GM04504 (cell line): Measurements from ENCODE around the gene LGALS4.
"Not testable (repeated sequence)": the region's sequence is repeated elsewhere in the genome, so short reads cannot be mapped to it uniquely, and the experiment has no call there.

ENCODE experiments used
- DNase-seq: peaks from one replicate; pipeline ENCODE4 v3.0.0-alpha.2; 2012; ENCODE audit warnings: low read depth

Gene LGALS4

GRCh38 chr19:38821230-38821825, 8.6 kb upstream of the LGALS4 start:
- not testable (repeated sequence) for DNase-seq

DNA sequence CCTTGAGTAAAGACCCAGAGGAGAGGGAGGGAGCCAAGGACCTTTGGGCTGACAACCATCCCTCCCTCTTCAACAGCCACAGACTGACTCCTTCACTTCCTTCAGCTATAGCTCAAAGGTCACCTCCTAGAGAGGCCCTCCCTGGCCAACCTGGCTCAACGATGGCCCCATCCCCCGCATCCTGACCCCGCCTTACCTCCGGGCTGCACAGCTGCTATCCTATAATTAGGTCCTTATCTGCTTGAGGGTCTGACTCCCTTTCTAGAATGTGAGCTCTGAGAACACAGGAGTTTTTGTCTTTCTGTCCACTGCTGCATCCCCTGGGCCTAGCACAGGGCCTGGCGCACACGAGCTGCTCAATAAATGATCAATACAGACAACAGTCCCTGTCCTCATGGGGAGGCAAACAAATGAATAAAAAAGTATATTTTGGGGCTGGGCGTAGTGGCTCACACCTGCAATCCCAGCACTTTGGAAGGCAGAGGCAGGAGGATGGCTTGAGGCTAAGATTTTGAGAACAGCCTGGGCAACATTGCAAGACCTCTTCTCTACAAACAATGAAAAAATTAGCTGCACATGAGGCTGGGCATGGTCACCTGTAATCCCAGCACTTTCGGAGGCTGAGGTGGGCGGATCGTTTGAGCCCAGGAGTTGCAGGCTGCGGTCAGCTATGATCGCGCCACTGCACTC, 6.6 kb upstream of the LGALS4 start:
- DNase-seq, result no peak

GRCh38 chr19:38817081-38817480, 4.3 kb upstream of the LGALS4 start:
- no peak for DNase-seq

GRCh38 chr19:38816131-38816750, 3.5 kb upstream of the LGALS4 start:
- DNase-seq, result no peak

DNA sequence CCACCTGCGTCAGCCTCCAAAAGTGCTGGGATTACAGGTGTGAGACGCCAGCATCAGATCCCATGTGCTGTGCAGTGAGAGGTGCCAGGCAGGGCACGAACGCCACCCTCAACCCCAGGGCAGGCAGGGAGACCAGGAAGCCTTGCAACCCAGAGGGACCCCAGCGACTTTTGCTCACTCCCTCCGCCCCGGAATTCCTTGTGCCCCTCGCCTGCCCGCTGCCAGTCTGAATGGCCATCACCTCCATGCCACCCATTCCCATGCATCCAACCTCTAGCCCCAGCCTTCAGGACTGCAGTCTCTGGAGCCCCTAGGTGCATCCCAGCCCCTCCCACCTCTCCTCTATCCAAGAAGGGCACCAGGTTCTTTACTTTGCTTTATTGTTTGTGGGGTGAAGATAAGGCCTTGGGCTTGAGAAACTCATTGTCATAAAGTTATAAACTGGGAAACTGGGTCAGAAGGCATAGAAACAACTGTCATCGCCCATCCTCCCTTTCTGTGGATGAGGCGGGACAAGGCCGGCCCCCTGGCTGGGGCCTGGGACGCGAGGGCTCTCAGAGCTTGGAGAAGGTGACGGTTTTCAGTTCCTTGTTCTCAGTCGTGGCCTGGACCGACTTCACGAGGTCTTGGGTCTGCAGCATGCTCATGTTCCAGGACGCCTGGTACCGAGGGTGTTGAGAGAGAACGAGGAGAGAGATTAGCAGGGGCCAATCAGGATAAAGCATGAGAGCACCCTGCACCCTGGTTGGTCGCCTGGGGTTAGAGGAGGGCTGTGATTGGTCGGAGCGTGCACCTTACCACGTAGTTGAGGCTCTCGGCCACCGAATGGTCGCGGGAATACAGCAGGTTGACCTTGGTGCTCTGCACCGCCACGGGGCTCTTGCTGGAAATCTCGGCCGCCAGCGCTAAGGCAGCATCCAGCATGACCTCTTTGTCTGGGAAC, 2.6 kb upstream of the LGALS4 start:
- DNase-seq, result no peak

GRCh38 chr19:38813932-38814331, 1.2 kb upstream of the LGALS4 start:
- not testable (repeated sequence) for DNase-seq

DNA sequence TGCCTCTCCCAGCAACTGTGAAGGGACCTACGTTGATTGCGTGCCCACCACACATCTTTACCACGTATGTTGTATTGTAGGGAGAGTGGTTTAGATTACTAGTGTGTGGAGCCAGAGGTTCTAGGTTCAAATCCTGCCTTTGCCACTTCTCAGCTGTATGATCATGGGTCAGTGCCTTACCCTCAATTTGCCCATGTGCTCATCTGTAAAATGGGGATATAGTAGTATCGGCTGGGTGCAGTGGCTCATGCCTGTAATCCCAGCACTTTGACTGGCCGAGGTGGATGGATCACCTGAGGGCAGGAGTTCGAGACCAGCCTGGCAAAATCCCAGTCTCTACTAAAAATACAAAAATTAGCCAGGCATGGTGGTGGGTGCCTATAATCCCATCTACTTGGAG, 578 bp upstream of the LGALS4 start:
- DNase-seq, result no peak

DNA sequence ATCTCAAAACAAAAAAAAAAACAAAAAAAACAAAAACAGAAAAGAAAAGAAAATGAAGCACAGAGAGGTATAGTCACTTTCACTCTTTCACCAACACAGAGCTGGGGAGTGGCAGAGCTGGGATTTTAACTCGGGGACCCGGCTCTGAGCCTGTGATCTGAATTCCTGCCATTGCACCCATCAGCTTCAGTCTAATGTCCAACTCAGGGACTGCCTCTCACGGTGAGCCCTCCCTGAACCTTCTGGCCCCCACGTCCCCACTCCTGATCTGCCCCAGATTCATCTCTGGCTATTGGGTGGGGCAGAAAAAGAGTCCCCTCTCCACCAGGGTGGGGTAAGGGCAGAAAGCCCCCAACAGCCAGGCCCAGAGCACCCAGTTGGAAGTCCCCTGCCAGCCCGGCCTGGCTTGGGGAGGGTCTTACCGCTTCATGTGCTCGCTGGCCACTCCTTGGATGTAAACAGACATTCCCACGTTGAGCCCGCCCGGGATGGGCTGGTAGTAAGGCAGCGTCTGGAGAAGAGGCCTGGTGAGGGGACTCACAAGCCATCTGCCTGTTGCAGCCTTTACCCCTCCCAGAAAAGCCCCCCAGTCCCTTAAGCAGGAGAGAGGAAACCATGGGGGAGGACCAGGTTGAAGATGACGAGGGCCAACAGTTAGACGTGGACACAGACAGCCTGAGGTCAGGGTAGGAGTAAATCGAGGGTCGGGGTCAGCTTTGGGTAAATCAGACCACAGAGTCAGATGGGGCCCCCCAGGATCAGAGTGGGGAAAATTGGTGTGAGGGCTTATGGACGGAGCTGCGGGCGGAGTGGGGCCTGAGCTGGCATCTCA, 520 bp downstream of the LGALS4 start:
- DNase-seq, result no peak

- no peak for DNase-seq
Observed at GRCh38 chr19:38809592-38810252, 3.0 kb downstream of the LGALS4 start.

- DNase-seq, result no peak
Observed at GRCh38 chr19:38808741-38809140, 4.0 kb downstream of the LGALS4 start.

DNA sequence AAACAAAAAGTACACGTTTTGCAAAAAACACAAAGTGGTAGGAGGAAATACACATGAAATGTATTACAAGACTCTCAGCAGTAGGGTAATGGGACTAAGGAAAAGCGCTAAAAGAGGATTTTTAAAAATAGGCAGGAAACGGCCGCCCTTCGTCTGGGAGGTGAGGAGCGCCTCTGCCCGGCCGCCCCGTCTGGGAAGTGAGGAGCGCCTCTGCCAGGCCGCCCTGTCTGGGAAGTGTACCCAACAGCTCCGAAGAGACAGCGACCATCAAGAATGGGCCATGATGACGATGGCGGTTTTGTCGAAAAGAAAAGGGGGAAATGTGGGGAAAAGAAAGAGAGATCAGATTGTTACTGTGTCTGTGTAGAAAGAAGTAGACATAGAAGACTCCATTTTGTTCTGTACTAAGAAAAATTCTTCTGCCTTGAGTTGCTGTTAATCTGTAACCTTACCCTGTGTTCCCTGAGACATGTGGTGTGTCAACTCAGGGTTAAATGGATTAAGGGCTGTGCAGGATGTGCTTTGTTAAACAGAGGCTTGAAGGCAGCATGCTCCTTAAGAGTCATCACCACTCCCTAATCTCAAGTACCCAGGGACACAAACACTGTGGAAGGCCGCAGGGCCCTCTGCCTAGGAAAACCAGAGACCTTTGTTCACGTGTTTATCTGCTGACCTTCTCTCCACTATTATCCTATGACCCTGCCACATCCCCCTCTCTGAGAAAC, 5.2 kb downstream of the LGALS4 start:
- not testable (repeated sequence) for DNase-seq

DNA sequence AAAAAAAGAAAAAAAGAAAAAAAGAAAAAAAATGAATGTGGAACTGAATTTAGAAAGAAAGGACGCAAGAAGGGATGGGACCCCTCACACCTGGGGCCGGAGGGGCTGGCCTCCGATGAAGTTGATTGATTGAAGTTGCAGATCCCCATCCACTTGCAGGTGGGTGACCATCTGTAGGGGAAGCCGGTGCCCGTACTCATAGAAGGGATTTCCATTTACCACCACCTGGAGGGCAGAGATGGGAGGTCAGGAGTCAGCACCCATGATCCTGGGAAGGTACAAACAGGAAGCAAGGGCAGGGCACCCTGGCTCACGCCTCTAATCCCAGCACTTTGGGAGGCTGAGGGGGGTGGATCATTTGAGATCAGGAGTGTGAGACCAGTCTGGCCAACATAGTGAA, 6.4 kb downstream of the LGALS4 start:
- no peak for DNase-seq

- no peak for DNase-seq
Observed at GRCh38 chr19:38805180-38805579, 7.6 kb downstream of the LGALS4 start.

- no peak for DNase-seq
Observed at GRCh38 chr19:38803543-38803942, 9.2 kb downstream of the LGALS4 start.

- DNase-seq, result no peak
Observed at GRCh38 chr19:38801359-38802095, 11.2 kb downstream of the LGALS4 start.

GRCh38 chr19:38800577-38801347, 12.0 kb downstream of the LGALS4 start:
- DNase-seq, result no peak

- DNase-seq, result no peak
Observed at GRCh38 chr19:38799104-38799503, 13.6 kb downstream of the LGALS4 start.

GRCh38 chr19:38797781-38798180, 15.0 kb downstream of the LGALS4 start:
- not testable (repeated sequence) for DNase-seq

- no peak for DNase-seq
Observed at GRCh38 chr19:38796154-38796553, 16.6 kb downstream of the LGALS4 start.
